Measurements from ENCODE around the gene KCNQ4.

Gene KCNQ4

GRCh38 chr1:40748841-40749718 lies 34.5 kb upstream of the KCNQ4 start:
- H3K4me3 ChIP-seq (ENCODE audit: low read depth, low read length), result no peak overlapping the region
- TF ChIP-seq CTCF (IDR thresholded peaks at IDR 0.05; ENCODE audit: control insufficient read depth, extremely low read depth, insufficient read depth), result no peak
- peak; percentile 21 for DNase-seq (ENCODE audit: low read depth)

DNA sequence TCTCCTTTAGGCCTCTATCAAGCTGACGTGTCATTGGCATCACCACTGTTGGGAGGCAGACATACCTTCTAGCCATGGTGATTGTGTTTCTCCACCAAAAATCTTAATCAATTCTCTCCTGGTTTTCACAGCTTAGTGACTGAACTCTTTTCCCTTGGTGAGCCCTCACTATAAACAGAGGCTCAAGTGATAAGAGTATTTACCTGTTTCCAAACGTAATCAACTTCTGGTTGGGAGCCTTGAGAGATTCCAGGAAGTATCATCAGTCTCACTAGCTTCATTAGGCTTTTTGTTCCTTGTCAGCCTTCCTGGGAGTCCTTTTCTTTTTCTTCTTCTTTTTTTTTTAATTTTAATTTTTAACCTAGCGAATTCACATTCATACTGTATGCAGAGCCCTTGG lies 33.8 kb upstream of the KCNQ4 start:
- no peak overlapping the region for H3K4me3 ChIP-seq (ENCODE audit: low read depth, low read length)
- TF ChIP-seq CTCF (IDR thresholded peaks at IDR 0.05; ENCODE audit: control insufficient read depth, extremely low read depth, insufficient read depth), result no peak
- no peak for DNase-seq (ENCODE audit: low read depth)

DNA sequence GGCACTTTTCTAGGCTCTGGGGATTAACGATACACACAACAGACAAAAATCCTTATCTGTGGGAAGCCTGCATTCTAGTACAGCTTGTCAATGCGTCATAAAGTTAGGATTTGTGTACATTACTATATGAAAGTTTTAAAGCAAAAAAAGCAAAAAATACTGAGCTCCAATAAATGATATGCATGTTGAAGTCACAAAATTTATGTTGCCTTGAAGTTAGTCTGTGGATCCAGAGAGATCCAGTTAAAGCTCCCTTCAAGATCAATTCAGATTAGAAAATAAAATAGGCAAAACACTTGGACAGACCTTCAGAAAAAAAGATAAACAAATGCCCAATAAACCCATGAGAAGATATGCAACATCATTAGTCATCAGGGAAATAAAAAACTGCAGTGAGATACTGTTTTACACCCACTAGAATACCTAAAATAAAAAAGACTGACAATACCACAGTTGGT lies 33.1 kb upstream of the KCNQ4 start:
- no peak for TF ChIP-seq CTCF (IDR thresholded peaks at IDR 0.05; ENCODE audit: control insufficient read depth, extremely low read depth, insufficient read depth)
- DNase-seq (ENCODE audit: low read depth), result peak; percentile 21
- H3K4me3 ChIP-seq (ENCODE audit: low read depth, low read length), result no peak overlapping the region

GRCh38 chr1:40751802-40752201 lies 31.8 kb upstream of the KCNQ4 start:
- TF ChIP-seq CTCF (IDR thresholded peaks at IDR 0.05; ENCODE audit: control insufficient read depth, extremely low read depth, insufficient read depth), result no peak

DNA sequence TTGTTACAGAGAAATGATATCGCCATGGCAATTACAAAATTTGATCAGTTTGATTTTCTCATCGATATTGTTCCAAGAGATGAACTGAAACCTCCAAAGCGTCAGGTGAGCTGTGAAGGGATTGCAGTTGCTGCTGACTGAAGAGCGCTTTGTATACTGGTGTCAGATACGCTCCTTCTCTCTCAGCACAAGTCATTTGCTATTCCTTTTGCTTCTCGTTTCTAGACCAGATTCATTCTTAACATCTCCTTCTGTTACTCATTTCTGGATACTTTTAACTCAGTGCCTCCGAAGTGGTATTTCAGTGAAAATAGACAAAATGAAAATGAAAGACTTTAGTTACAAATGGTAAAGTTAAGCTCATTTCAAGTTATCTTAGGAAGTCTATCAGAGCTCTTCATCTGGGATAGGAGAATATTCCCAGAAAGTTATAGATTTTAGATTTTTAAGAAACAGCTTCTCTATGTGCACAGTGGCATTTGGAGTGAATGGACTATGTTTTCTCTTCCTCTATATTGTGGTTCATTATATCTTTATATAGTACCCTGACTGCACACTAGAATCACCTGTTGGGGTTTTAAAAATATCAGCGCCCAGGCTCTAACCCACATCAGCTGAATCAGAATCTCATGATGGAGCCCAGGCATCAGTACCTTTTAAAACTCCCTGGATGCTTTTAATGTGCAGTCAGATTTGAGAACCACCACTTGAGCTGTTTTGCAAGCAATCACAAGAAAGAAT lies 30.3 kb upstream of the KCNQ4 start:
- no peak for DNase-seq (ENCODE audit: low read depth)
- TF ChIP-seq CTCF (IDR thresholded peaks at IDR 0.05; ENCODE audit: control insufficient read depth, extremely low read depth, insufficient read depth), result no peak
- H3K4me3 ChIP-seq (ENCODE audit: low read depth, low read length), result no peak overlapping the region

More at GRCh38 chr1:40751802-40752201, 31.8 kb upstream of the KCNQ4 start:
- no peak for DNase-seq (ENCODE audit: low read depth)
- no peak overlapping the region for H3K4me3 ChIP-seq (ENCODE audit: low read depth, low read length)

GRCh38 chr1:40754201-40754600 lies 29.4 kb upstream of the KCNQ4 start:
- no peak for DNase-seq (ENCODE audit: low read depth)
- no peak overlapping the region for H3K4me3 ChIP-seq (ENCODE audit: low read depth, low read length)
- no peak for TF ChIP-seq CTCF (IDR thresholded peaks at IDR 0.05; ENCODE audit: control insufficient read depth, extremely low read depth, insufficient read depth)

Measured in LNCaP clone FGC (cell line).